Measurements from ENCODE around the gene UBL4A. TPM values are rescaled to one million over a fixed set of nuclear protein-coding genes. Genes with fewer than 3 reads are reported as not detected.

The UBL4A gene
- total and polyA plus RNA-seq, 8 donors: 8.0 to 50.1 (median 27.3) TPM

GRCh38 chrX:154441564-154441963, 44.9 kb downstream of the UBL4A start:
- no peak for DNase-seq
- Histone ChIP-seq H3K4me3 (no peak overlapping the region), H3K9me3 (peaks cover 0 to 3% (median 0%) of the 10 kb centered on the region in 4 donors), H3K27ac (no peak overlapping the region), H3K36me3 (peaks cover 0 to 53% (median 37%) of the 10 kb centered on the region in 4 donors), H3K4me1 (peaks cover 9 to 53% (median 33%) of the 10 kb centered on the region in 4 donors), H3K27me3 (no peaks in the 10 kb centered on the region)
- intact Hi-C loops (cut with DNase I; ENCODE audit: low total_unique reads): no loop called here
- 88 to 96% (median 88%) methylated on average over 8 to 11 of the region's 11 CpGs for WGBS, 5 donors
- TF ChIP-seq CTCF (IDR thresholded peaks at IDR 0.05): no peak
- TF ChIP-seq POLR2A (IDR thresholded peaks at IDR 0.05): no peak

GRCh38 chrX:154440623-154441357, 45.6 kb downstream of the UBL4A start:
- Histone ChIP-seq H3K4me1 (peaks cover 9 to 52% (median 33%) of the 10 kb centered on the region in 4 donors), H3K36me3 (peaks cover 0 to 49% (median 36%) of the 10 kb centered on the region in 4 donors), H3K9me3 (peaks cover 0 to 3% (median 0%) of the 10 kb centered on the region in 4 donors), H3K4me3 (no peak overlapping the region), H3K27me3 (no peaks in the 10 kb centered on the region), H3K27ac (no peak overlapping the region)
- intact Hi-C loops (cut with DNase I; ENCODE audit: low total_unique reads): no loop called here
- 85 to 92% (median 86%) methylated on average over 1 to 17 of the region's 17 CpGs for WGBS, 5 donors
- TF ChIP-seq POLR2AphosphoS5 (IDR thresholded peaks at IDR 0.05) (no peak), POLR2A (IDR thresholded peaks at IDR 0.05) (no peak), EP300 (IDR thresholded peaks at IDR 0.05) (no peak), CTCF (IDR thresholded peaks at IDR 0.05) (no peak)
- no peak for DNase-seq

GRCh38 chrX:154439841-154440240, 46.6 kb downstream of the UBL4A start:
- H3K4me3 ChIP-seq: no peak overlapping the region
- H3K4me1 ChIP-seq: peaks cover 1 to 45% (median 24%) of the 10 kb centered on the region in 4 donors
- H3K9me3 ChIP-seq: peaks cover 0 to 3% (median 0%) of the 10 kb centered on the region in 4 donors
- H3K27ac ChIP-seq: no peak overlapping the region
- peaks cover 0 to 57% (median 42%) of the 10 kb centered on the region in 4 donors for H3K36me3 ChIP-seq
- 80 to 91% (median 89%) methylated on average over 3 to 18 of the region's 18 CpGs for WGBS, 5 donors
- intact Hi-C loops (cut with DNase I; ENCODE audit: low total_unique reads): no loop called here
- no peak for TF ChIP-seq EP300 (IDR thresholded peaks at IDR 0.05)
- no peak for TF ChIP-seq CTCF (IDR thresholded peaks at IDR 0.05)
- TF ChIP-seq POLR2AphosphoS5 (IDR thresholded peaks at IDR 0.05): no peak
- TF ChIP-seq POLR2A (IDR thresholded peaks at IDR 0.05): no peak
- DNase-seq: no peak
- H3K27me3 ChIP-seq: no peaks in the 10 kb centered on the region

GRCh38 chrX:154437971-154438893, 48.2 kb downstream of the UBL4A start:
- Histone ChIP-seq H3K4me3 (peak overlapping the region; percentile 70 to 88 (median 76)), H3K36me3 (peaks cover 0 to 73% (median 57%) of the 10 kb centered on the region in 4 donors), H3K4me1 (peaks cover 0 to 40% (median 17%) of the 10 kb centered on the region in 4 donors), H3K9me3 (peaks cover 0 to 3% (median 0%) of the 10 kb centered on the region in 4 donors), H3K27ac (peak overlapping the region; percentile 19 to 95 (median 82)), H3K27me3 (no peaks in the 10 kb centered on the region)
- no peak for DNase-seq
- TF ChIP-seq POLR2A (IDR thresholded peaks at IDR 0.05): no peak
- intact Hi-C loops (cut with DNase I; ENCODE audit: low total_unique reads): no loop called here
- 40 to 69% (median 57%) methylated on average over 22 to 28 of the region's 28 CpGs for WGBS, 5 donors
